ENCODE data around the gene SPATA31D4.
"Not testable (repeated sequence)": the region's sequence is repeated elsewhere in the genome, so short reads cannot be mapped to it uniquely, and the experiment has no call there.

SPATA31D4 gene

DNA sequence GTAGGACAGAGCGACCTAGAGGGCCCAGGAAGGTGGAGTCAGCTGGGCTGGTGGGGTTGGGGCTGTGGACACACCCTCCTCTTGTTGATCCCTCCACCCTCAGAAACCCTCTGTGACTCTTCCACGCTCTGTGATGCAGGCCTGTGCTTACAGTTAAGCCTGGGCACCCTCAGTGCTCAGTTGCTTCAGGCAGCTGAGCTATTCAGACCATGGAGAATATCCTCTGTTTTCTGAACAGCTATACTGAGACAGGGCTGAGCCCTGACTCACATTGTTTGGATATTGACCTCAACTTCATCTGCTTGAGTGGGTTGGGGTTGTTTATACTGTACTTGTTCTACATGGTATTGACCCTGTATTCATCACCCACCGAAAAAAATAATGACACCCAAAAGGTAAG lies at the start of gene SPATA31D4:
Gene SPATA31D4 (plus strand): TSS at position 124 of the 400 bp plus-strand sequence. CDS start 86 bp downstream, at position 210.
- not testable (repeated sequence) for DNase-seq (ENCODE audit: low read depth)

DNA sequence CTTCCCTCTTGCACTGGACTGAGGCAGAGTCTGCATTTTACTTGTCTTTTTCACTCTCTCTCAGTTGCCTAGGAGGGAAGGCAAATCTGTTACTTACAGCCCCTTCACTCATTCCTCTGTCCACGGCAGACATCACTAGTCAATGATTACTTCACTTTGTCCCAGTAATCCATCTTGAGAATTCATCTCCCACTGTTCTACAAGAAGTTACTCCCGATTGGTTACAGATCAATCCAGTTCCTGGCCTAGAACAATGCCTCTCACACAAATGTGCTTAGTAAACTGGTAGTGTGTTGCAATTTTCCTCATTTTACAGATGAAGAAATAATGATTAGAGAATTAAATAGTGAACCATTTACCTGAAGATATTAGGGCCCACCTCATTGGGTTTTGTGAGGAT lies 49.7 kb upstream of the SPATA31D4 start:
- no peak for DNase-seq (ENCODE audit: low read depth)

- no peak for DNase-seq (ENCODE audit: low read depth)
Observed at GRCh38 chr9:81879501-81879916, 48.7 kb upstream of the SPATA31D4 start.

DNA sequence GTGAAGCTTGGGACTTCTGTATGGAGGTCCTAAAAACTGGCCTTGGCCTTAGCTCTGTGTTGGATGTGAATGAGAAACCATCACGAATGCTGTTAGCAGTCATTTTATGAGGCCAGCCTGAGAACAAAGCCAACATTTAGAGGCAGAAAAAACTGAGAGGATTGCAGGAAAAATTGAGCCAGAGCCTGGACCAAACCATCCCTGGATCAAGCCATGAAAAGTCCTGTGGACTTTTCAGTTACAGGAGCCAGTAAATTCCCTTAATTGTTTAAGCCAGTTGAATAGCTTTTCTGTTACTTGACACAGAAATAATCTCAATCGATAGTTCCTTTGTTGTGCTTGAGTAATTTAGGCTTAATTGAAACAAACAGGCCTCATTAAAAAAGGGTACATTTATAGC lies 42.6 kb upstream of the SPATA31D4 start:
- DNase-seq (ENCODE audit: low read depth), result no peak

DNA sequence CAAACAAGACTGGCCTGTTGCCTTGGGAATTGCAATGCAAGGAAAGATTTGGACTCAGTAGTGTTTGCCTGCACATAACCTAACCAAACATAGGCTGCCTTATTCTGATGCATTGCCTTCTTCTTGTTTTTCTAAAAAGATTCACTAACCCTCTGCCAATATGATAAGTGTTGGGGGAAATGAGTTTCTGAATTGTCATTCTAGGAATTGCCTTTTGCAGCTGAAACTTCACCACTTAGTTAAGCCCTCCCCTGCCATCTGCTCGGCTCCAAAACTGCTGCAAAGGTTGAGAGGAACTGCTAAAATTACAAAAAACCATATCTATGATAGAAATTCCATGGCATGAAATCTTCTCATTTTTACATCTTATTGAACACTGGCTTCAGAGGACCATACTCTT lies 41.6 kb upstream of the SPATA31D4 start:
- DNase-seq (ENCODE audit: low read depth), result no peak

DNA sequence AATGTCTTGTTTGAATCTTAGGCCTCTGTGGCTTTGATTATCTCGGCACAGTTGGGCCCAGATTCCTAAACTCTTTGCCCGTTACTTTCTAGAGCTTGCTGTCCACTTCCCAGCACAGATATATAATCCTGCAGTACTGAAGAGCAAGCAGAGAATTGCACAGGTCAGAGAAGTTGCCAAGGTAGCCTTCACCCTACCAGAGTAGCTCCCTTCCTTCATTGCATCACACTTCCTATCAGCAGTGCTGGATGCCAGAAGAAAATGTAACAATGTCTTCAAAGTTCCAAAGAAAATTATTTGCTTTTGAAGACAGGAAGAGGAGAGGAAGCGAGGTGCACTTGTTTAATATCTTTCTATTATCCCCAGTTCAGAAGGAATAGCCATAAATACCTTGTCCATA lies 38.1 kb upstream of the SPATA31D4 start:
- DNase-seq (ENCODE audit: low read depth), result no peak

GRCh38 chr9:81892440-81892839 lies 35.8 kb upstream of the SPATA31D4 start:
- DNase-seq (ENCODE audit: low read depth), result no peak

DNA sequence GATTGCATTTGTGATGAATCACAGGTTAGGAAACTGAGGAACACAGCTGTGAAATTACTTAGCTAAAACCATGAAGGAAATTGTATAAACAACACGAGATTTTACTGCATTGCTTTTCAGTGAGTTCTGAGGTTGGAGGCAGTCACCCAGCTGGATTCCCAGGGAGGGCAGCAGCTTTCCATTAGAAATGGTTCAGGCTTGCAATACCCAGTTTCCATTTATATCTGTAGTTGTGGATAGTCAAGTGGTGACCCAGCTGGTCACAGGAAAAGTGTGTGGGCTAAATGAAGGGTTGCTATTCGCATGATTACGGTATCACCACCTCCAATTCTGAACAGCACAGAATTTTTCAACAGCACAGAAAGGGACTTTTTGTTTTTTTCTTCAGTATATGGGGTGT lies 34.3 kb upstream of the SPATA31D4 start:
- DNase-seq (ENCODE audit: low read depth), result no peak

DNA sequence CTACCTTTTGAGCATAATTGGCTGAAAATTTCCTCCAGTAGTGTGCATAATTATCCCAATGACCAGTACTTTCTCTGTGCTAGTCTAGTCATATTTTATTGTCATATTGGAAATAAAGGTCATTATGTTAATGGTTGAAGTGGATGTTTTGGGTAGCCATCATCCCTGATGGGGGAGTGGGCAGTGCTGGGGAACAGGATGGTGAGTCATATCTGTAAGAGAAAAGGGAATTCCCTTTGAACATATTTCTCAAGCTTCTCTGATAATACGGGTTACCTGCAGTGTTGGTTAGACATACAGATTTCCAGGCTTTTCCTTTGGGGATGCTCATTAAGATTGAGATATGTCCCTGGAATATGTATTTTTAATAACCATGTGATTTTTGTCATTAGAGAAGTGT lies 33.3 kb upstream of the SPATA31D4 start:
- no peak for DNase-seq (ENCODE audit: low read depth)

GRCh38 chr9:81896070-81896469 lies 32.2 kb upstream of the SPATA31D4 start:
- no peak for DNase-seq (ENCODE audit: low read depth)

GRCh38 chr9:81898851-81899250 lies 29.4 kb upstream of the SPATA31D4 start:
- no peak for DNase-seq (ENCODE audit: low read depth)

DNA sequence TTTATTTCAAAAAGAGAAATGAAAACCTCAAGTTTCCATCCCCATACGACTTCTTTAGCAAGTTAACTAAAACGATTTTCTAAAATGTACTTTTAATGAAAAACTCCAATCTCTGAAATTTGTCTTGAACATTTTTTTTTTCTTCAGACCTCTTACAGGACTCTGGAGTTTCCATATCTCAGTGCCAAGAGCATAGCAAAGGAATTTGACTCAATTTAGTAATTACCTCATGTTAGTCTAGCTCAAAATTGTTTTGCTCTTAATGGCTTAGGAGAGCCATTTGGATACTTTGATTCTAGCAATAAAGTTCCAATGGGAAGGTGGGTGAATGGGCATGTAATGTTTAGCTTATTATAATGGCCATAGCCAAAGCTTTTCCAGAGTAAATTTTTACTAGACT lies 26.0 kb upstream of the SPATA31D4 start:
- no peak for DNase-seq (ENCODE audit: low read depth)

- no peak for DNase-seq (ENCODE audit: low read depth)
Observed at GRCh38 chr9:81902626-81903025, 25.6 kb upstream of the SPATA31D4 start.

- no peak for DNase-seq (ENCODE audit: low read depth)
Observed at GRCh38 chr9:81906671-81907070, 21.6 kb upstream of the SPATA31D4 start.

- DNase-seq (ENCODE audit: low read depth), result no peak
Observed at GRCh38 chr9:81912135-81912534, 16.1 kb upstream of the SPATA31D4 start.

GRCh38 chr9:81915801-81916505 lies 12.3 kb upstream of the SPATA31D4 start:
- DNase-seq (ENCODE audit: low read depth), result no peak

GRCh38 chr9:81918507-81918906 lies 9.7 kb upstream of the SPATA31D4 start:
- not testable (repeated sequence) for DNase-seq (ENCODE audit: low read depth)

DNA sequence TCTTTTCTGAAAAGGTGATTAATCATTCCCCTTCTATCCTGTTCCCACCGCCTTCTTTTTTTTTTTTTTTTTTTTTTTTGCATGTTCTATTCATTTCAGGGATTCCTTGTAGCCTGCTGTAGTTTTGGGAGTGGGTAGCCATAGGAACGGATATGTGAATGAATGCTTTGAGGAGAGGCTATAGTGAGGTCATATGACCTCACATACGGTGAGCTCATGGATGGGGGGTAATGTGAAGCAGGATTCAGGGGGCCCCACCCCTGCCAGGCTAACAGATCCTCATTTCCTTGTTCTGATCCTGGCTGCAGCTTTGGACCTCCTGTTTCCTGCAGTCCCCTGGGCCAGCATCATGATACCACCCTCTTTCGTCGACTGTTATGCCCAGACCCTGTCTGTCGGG lies 1.9 kb downstream of the SPATA31D4 start:
- not testable (repeated sequence) for DNase-seq (ENCODE audit: low read depth)

- DNase-seq (ENCODE audit: low read depth), result not testable (repeated sequence)
Observed at GRCh38 chr9:81933547-81933946, 5.3 kb downstream of the SPATA31D4 start.

DNA sequence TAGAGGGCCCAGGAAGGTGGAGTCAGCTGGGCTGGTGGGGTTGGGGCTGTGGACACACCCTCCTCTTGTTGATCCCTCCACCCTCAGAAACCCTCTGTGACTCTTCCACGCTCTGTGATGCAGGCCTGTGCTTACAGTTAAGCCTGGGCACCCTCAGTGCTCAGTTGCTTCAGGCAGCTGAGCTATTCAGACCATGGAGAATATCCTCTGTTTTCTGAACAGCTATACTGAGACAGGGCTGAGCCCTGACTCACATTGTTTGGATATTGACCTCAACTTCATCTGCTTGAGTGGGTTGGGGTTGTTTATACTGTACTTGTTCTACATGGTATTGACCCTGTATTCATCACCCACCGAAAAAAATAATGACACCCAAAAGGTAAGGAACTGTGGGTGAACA lies 15.2 kb downstream of the SPATA31D4 start, which contains the start of gene SPATA31D3:
Gene SPATA31D3 (plus strand): TSS at position 108 of the 400 bp plus-strand sequence. CDS start 86 bp downstream, at position 194.
- not testable (repeated sequence) for DNase-seq (ENCODE audit: low read depth)

- not testable (repeated sequence) for DNase-seq (ENCODE audit: low read depth)
Observed at GRCh38 chr9:81948650-81949049, 20.4 kb downstream of the SPATA31D4 start.

DNA sequence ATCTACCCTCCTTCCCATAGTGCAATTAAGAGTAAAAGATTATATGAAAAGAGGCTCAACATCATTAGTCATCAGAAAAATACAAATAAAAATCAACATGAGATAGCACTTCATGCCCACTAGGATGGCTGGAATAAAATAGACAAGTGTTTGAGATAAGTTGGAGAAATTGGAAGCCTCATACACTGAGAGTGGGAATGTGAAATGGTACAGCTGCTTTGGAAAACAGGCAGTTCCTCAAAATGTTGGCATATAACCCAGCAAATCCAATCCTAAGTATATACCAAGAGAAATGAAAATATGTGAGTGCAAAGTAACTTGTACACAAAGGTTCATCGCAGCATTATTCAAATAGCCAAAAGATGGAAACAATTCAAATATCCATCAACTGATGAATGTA lies 24.9 kb downstream of the SPATA31D4 start:
- DNase-seq (ENCODE audit: low read depth), result no peak

- DNase-seq (ENCODE audit: low read depth), result no peak
Observed at GRCh38 chr9:81955625-81956024, 27.4 kb downstream of the SPATA31D4 start.
